Fibroblast of skin of right quadriceps (primary cell): ENCODE results near the gene CKLF.
A peak's percentile ranks its signal among the peaks of the same experiment; 100 is the strongest.
"Not testable (repeated sequence)": the region's sequence is repeated elsewhere in the genome, so short reads cannot be mapped to it uniquely, and the experiment has no call there.

Source experiments
- DNase-seq: peaks from one replicate; pipeline ENCODE4 v3.0.0-alpha.2; 2013

The CKLF gene

DNA sequence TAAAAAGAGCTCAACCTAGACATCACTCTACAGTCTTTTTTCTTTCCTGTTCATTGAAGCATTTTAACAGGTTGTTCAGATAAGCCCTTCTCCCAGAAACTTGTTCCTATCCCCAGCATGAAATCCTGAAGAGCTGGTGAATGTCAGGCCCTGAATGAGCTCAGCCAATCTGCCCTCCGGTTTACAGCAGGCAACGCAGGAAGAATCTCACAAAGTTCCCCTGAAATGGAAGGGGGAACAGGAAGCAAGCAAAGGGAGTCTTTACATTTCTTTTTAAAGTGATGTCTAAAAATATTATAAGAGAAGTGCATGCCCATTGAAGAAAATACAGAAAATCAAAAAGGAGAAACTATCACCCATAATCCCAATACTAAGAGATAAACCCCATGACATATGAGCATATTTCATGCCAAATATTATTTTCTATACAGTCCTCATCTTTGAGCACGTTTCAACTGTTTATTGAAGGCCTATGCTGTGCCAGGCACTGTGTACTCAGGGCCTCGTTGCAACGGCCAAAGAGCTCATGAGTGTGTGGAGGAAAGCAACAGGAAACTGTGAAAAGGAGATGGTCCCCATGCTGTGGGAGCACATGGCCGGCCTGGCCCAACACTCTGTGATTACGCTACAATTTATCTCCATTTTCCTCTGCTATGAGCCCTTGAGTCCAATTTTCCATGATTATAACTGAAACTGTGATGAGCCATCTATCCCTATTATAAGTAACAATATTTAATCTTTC lies 8.2 kb upstream of the CKLF start:
- no peak for DNase-seq

GRCh38 chr16:66547101-66547989 lies 5.0 kb upstream of the CKLF start:
- DNase-seq, result no peak

GRCh38 chr16:66548068-66548467 lies 4.3 kb upstream of the CKLF start:
- no peak for DNase-seq

DNA sequence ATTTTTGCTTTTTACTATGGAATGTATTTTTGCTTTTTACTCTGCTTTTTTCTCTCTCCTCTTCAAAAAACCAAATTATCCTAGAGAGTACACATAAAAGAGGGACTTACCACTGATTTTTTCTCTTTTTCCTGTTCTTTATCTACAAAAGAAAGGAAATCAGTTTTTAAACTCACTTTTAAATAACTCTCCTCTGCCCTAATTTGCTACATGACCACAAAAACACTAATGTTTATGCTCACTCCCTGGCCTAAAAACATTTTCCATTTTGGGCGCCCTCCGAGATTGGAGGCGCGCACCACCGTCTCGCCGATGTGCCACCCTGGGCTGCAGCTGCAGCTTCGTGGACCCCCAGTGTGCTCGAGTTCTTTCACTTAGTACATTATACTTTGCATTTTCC lies 3.5 kb upstream of the CKLF start:
- DNase-seq, result no peak

- peak; percentile 70 for DNase-seq
Measured at GRCh38 chr16:66549284-66550131, 2.9 kb upstream of the CKLF start, which contains the start of gene TK2. TK2 (minus strand) TSS chr16:66550122; CDS start chr16:66550061, 61 bp downstream.

DNA sequence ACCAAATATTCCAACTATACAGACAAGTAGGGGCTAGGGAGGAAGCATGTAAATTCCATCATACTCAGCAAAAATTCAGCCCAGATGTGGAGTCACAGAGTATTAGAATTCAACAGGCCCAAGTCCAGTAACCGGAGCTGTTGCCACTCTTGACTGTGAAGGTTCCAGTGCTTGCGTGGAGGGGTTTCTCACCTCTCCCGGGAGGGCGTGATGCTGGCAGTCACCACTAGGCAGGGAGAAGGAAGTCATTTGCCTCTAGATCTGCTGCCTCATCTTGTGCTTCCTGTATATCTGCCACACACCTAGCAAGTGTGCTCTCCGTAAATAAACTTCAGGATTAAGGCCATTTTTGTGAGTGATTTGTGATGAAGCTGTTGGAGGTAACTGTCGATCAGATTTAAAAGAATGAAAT lies 1.0 kb upstream of the CKLF start:
- peak; percentile 28 for DNase-seq

DNA sequence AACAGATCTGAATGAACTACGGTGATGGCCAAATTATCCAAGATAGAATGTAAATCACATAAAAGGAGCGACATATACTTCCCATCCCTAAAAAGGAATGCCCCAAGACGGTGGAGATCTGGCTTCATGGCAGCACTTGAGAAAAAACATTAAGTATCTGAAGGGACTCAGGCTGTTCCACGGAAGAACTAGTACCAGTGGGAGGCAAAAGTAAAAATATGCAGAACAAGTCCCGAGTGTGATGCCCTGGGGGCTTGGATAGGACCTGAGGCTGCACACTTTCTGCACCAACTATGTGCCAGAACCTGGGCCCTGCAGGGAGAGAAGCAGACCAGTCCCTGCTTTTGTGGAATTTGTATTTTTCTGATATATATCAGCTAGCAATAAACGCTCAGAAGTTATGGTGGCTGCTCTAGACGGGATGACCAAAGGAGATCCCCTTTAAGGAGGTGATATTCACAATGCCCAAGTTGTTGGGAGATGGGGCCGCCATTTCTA lies 539 bp upstream of the CKLF start:
- DNase-seq, result no peak

GRCh38 chr16:66553223-66553622 lies 847 bp downstream of the CKLF start:
- no peak for DNase-seq

DNA sequence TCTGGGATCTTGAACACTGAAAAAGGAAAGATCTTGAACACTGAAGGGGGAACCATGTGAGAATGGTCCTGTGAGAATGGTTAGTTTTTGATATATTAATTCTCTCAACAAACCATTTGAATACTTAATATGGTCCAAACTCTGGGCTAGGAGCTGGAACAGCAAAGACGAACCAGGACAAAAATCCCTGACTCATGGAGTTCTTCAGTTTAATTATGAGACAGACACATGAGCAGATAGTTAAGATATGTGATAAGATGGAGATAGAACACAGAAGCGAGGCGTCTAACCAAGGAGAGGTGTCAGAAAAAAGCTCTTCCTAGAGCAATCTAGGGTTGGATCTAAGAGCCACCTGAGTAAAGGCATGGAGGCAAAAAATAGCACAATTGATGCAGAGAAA lies 1.6 kb downstream of the CKLF start:
- no peak for DNase-seq

DNA sequence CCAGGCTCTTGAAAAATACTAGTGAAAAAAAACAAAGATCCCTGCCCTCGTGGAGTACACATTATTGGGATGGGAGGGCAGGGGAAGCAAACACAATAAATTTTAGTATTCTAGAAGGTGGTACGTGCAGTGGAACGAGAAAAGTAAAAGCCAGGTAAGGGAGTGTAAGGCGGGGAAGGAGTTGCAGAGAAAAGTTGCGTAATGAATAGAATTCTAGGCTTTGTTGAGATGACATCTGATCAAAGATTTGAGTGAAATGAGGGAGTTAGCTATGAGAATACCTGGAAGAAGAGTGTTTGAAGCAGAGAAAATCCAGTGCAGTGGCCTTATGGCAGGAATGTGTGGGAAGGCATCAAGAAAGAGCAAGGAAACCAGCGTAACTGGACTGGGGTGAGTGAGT lies 2.1 kb downstream of the CKLF start:
- no peak for DNase-seq

GRCh38 chr16:66560107-66560506 lies 7.7 kb downstream of the CKLF start:
- no peak for DNase-seq

- no peak for DNase-seq
Measured at GRCh38 chr16:66561381-66562080, 9.2 kb downstream of the CKLF start.

GRCh38 chr16:66562409-66562808 lies 10.0 kb downstream of the CKLF start:
- DNase-seq, result no peak

DNA sequence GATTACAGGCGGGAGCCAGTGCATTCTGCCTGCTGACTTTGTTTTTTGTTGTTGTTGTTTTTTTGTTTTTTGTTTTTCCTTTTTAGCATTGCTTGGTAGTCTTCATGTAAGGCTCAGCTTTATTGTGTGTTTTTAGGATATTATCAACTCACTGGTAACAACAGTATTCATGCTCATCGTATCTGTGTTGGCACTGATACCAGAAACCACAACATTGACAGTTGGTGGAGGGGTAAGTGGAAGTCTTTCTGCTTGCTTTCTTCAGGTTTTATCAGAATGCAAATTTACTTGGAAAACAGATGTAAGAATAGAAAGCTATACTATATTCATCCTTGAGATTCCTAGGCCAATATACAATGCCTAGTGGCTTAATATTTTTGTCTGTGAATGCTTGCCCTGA lies 10.6 kb downstream of the CKLF start:
- DNase-seq, result no peak

DNA sequence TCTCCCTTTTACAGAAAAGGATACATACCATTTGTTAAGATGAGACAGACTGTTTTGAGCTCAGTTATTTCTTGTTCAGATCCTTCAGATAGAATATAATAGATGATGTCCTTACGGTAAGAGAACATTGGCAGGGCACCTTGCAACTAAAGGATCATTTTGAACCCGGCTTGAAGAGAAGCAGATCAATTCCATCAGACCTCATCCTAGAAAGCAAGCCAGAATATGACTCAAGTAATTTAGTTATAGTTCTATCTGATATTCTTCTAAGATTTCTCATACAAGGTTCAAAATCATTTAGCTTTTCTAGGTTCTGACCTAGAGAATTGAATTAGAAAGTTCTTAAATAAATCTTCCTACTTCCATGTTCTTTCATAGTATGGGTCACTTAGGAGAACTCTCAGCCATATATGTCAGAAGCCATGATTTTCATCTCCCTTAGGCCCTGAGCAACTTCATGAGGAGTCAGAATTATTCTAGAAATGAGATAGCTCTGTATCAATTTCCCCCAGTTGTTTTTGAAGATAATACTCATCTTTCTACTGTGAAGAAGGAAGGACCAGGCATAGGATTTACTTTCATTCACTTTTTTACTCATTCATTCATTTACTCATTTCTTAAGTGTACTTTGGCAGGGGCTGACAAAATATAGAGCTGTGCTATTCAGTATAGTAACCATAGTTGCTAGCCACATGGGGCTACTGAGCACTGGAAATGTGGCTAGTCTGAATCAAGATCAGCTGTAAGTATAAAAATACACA lies 11.4 kb downstream of the CKLF start:
- no peak for DNase-seq

DNA sequence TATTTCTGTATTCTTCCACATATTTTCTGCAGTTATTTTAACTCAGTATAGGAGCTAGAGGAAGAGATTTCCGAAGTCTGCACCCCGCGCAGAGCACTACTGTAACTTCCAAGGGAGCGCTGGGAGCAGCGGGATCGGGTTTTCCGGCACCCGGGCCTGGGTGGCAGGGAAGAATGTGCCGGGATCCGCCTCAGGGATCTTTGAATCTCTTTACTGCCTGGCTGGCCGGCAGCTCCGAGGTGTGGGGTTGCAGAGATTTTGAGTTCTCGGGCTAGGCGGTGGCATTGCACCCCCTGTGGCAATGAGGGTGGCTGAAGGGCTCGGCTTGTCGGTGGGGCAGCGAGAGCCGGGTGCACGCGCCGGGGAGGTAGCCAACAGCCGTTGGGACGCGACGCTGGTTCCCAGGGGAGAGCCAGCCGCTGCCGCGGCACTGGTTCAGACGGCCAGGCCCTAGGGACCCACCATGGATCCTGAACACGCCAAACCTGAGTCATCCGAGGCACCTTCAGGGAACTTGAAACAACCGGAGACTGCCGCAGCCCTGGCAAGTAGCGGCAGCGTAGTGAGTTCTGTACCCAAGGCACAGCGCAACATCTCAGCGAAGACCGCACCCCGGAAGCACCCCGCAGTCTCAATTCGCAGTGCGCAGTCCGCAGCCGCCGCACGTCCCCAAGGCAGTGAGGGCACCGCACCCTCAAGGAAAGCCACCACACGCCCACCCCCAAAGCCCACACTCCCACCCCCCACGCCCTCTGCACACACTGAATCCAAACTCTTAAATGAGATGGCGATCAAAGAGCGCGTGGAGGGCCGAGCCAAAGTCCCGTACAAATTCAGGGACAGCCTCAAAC lies 13.9 kb downstream of the CKLF start, which contains the start of gene CMTM1:
TSS of gene CMTM1 (plus strand) at position 389 of the 851 bp plus-strand sequence. CDS start at position 464, 75 bp downstream.
- no peak for DNase-seq

GRCh38 chr16:66567270-66567669 lies 14.9 kb downstream of the CKLF start:
- not testable (repeated sequence) for DNase-seq

DNA sequence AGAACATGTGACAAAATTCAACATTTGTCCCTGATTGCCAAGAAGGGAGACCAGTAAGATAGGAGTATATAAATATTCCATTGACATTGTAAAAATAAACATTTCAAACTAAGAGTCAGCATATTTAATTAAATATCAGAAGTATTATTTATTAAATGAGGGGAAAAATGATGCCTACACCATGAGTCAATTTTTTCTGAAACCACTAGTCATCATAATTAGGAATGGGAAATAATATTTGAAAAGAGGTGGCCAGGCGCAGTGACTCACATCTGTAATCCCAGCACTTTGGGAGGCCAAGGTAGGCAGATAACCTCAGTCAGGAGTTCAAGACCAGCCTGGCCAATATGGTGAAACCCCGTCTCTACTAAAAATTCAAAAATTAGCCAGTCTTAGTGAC lies 16.0 kb downstream of the CKLF start:
- peak; percentile 27 for DNase-seq

DNA sequence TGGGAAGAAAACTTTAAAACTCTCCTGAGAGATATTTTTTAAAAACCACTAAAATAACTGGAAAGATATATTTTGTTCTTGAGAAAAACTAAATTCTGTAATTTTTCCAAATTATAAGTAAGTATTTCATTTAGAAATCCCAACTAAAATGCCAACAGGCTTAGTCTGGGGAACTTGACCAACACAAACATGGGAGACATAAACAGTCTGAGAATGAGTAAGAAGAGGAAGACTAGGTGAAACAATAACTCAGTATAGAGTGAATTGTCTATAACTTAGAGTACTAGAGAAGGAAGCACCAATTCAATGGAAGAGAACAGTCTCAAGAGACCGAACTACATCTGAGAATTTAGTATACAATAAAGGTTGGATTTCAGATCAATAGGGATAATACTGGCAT lies 16.8 kb downstream of the CKLF start:
- DNase-seq, result peak; percentile 46

- DNase-seq, result peak; percentile 48
Measured at GRCh38 chr16:66569827-66570405, 17.5 kb downstream of the CKLF start.
